GM21786 (cell line): Measurements from ENCODE around the gene PALB2.
"Not testable (repeated sequence)": the region's sequence is repeated elsewhere in the genome, so short reads cannot be mapped to it uniquely, and the experiment has no call there.

Experiments used
- ATAC-seq: cut with Tn5 transposase; IDR thresholded peaks from one replicate; pipeline ENCODE4 v1.9.1; 2021; ENCODE audit not compliant: unreplicated experiment

Gene PALB2

GRCh38 chr16:23650674-23651416, 9.7 kb upstream of the PALB2 start:
- no peak for ATAC-seq

- no peak for ATAC-seq
These were observed 1.2 kb upstream of the PALB2 start for GRCh38 chr16:23642246-23642774.

GRCh38 chr16:23640615-23640930, 537 bp downstream of the PALB2 start:
- ATAC-seq: no peak

GRCh38 chr16:23635958-23636357, 5.2 kb downstream of the PALB2 start:
- no peak for ATAC-seq

GRCh38 chr16:23634461-23635036, 6.6 kb downstream of the PALB2 start:
- no peak for ATAC-seq

- not testable (repeated sequence) for ATAC-seq
These were observed 9.2 kb downstream of the PALB2 start for GRCh38 chr16:23631874-23632273.

GRCh38 chr16:23629516-23629915, 11.6 kb downstream of the PALB2 start:
- ATAC-seq: no peak

GRCh38 chr16:23624092-23624491, 17.0 kb downstream of the PALB2 start:
- no peak for ATAC-seq

GRCh38 chr16:23615805-23616204, 25.3 kb downstream of the PALB2 start:
- no peak for ATAC-seq

GRCh38 chr16:23611936-23612335, 29.2 kb downstream of the PALB2 start:
- ATAC-seq: no peak

- ATAC-seq: not testable (repeated sequence)
These were observed 30.2 kb downstream of the PALB2 start for GRCh38 chr16:23610905-23611304.

- ATAC-seq: no peak
These were observed 31.2 kb downstream of the PALB2 start for GRCh38 chr16:23609929-23610328.

GRCh38 chr16:23608194-23608593, 32.9 kb downstream of the PALB2 start:
- no peak for ATAC-seq

GRCh38 chr16:23607726-23608125, 33.4 kb downstream of the PALB2 start:
- no peak for ATAC-seq

GRCh38 chr16:23597003-23597756, 43.9 kb downstream of the PALB2 start:
- ATAC-seq: no peak

GRCh38 chr16:23595951-23596720, 45.0 kb downstream of the PALB2 start, which contains the start of gene NDUFAB1:
TSS of gene NDUFAB1 (minus strand) at chr16:23596316. CDS start at chr16:23596290, 26 bp downstream.
- peak; percentile 93 for ATAC-seq

GRCh38 chr16:23595246-23595950, 45.7 kb downstream of the PALB2 start:
- ATAC-seq: no peak

- ATAC-seq: no peak
These were observed 46.9 kb downstream of the PALB2 start for GRCh38 chr16:23594186-23594585.

- no peak for ATAC-seq
These were observed 50.9 kb downstream of the PALB2 start for GRCh38 chr16:23590181-23590580.

- no peak for ATAC-seq
These were observed 53.4 kb downstream of the PALB2 start for GRCh38 chr16:23587726-23588125.
